Measurements from ENCODE around the gene CCR8.

DNA sequence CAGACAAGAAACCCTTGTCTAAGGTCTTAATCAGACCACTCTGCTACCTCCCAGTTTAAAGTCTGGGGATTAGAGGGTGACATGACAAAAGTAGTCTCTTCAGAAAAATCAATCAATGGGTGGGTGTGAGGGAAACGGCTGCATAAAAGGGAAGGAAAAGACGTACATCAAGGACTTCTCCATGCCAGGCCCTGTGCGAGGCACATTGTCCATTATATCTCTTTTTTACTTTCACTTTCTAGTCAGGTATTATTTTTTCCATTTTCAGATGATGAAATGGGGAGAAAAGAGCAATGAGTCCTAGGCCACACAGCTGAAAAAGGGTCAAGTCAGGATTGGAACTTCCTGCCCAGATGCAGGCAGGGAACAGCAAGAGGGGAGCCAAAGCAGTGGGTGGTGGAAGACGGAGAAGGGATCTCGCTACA, 45.0 kb upstream of the CCR8 start:
- TF ChIP-seq, protein P1, sequence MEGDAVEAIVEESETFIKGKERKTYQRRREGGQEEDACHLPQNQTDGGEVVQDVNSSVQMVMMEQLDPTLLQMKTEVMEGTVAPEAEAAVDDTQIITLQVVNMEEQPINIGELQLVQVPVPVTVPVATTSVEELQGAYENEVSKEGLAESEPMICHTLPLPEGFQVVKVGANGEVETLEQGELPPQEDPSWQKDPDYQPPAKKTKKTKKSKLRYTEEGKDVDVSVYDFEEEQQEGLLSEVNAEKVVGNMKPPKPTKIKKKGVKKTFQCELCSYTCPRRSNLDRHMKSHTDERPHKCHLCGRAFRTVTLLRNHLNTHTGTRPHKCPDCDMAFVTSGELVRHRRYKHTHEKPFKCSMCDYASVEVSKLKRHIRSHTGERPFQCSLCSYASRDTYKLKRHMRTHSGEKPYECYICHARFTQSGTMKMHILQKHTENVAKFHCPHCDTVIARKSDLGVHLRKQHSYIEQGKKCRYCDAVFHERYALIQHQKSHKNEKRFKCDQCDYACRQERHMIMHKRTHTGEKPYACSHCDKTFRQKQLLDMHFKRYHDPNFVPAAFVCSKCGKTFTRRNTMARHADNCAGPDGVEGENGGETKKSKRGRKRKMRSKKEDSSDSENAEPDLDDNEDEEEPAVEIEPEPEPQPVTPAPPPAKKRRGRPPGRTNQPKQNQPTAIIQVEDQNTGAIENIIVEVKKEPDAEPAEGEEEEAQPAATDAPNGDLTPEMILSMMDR (IDR thresholded peaks at IDR 0.05): no peak
- no peak for TF ChIP-seq POLR2A (IDR thresholded peaks at IDR 0.05)
